H9 (cell line): Measurements from ENCODE around the gene ING5. TPM values are rescaled to one million over a fixed set of nuclear protein-coding genes. Genes with fewer than 3 reads are reported as not detected.

Source experiments
- DNase-seq: peaks from one replicate; pipeline ENCODE4 v3.0.0-alpha.2; 2017
- H2AFZ ChIP-seq: one replicate; pipeline ENCODE4 v1.6.1; 2013; ENCODE audit warnings: mild to moderate bottlenecking, low read length, control low read depth, moderate library complexity
- H2AK5ac ChIP-seq: 2 replicates; pipeline ENCODE4 v1.6.1; 2013; ENCODE audit warnings: low read length, control low read depth, mixed read lengths; ENCODE audit not compliant: insufficient read length
- H2BK120ac ChIP-seq: one replicate; pipeline ENCODE4 v1.6.1; 2013; ENCODE audit warnings: low read depth, mild to moderate bottlenecking, low read length, control low read depth, inconsistent platforms; ENCODE audit not compliant: poor library complexity, severe bottlenecking
- H2BK12ac ChIP-seq: 2 replicates; pipeline ENCODE4 v1.6.1; 2013; ENCODE audit warnings: low read length, control low read depth, mixed read lengths, low read depth; ENCODE audit not compliant: insufficient read length
- H2BK15ac ChIP-seq: 2 replicates; pipeline ENCODE4 v1.6.1; 2013; ENCODE audit warnings: low read depth, low read length, control low read depth
- H2BK20ac ChIP-seq: one replicate; pipeline ENCODE4 v1.6.1; 2013; ENCODE audit warnings: low read depth, mild to moderate bottlenecking, low read length, control low read depth, inconsistent platforms; ENCODE audit not compliant: poor library complexity, severe bottlenecking
- H2BK5ac ChIP-seq: 2 replicates; pipeline ENCODE4 v1.6.1; 2013; ENCODE audit warnings: low read length, control low read depth, mixed read lengths; ENCODE audit not compliant: insufficient read length
- H3K14ac ChIP-seq: 2 replicates; pipeline ENCODE4 v1.6.1; 2013; ENCODE audit warnings: low read length, control low read depth; ENCODE audit not compliant: insufficient read depth
- H3K18ac ChIP-seq: 2 replicates; pipeline ENCODE4 v1.6.1; 2013; ENCODE audit warnings: low read depth, mild to moderate bottlenecking, mixed read lengths, low read length, control low read depth; ENCODE audit not compliant: insufficient read length
- H3K23ac ChIP-seq: 2 replicates; pipeline ENCODE4 v1.6.1; 2013; ENCODE audit warnings: low read length, control low read depth, mixed read lengths, low read depth; ENCODE audit not compliant: insufficient read length
- H3K23me2 ChIP-seq: 2 replicates; pipeline ENCODE4 v1.6.1; 2013; ENCODE audit warnings: low read depth, mild to moderate bottlenecking, mixed read lengths, low read length, control low read depth; ENCODE audit not compliant: insufficient read length, poor library complexity, severe bottlenecking
- H3K27ac ChIP-seq: 2 replicates; pipeline ENCODE4 v1.5.1; 2013; ENCODE audit warnings: low read length, control low read depth, mixed read lengths, low read depth; ENCODE audit not compliant: insufficient read length
- H3K27me3 ChIP-seq: 2 replicates; pipeline ENCODE4 v1.6.1; 2013; ENCODE audit warnings: low read length, control low read depth, inconsistent platforms; ENCODE audit not compliant: insufficient read depth
- H3K4ac ChIP-seq: 2 replicates; pipeline ENCODE4 v1.6.1; 2013; ENCODE audit warnings: low read depth, mild to moderate bottlenecking, control low read depth, inconsistent platforms, low read length, moderate library complexity
- H3K4me1 ChIP-seq: 2 replicates; pipeline ENCODE4 v1.6.1; 2013; ENCODE audit warnings: low read length, control low read depth, inconsistent platforms; ENCODE audit not compliant: insufficient read depth
- H3K4me2 ChIP-seq: 2 replicates; pipeline ENCODE4 v1.6.1; 2013; ENCODE audit warnings: low read length, control low read depth, mixed read lengths; ENCODE audit not compliant: insufficient read length, insufficient read depth
- H3K56ac ChIP-seq: 2 replicates; pipeline ENCODE4 v1.6.1; 2013; ENCODE audit warnings: low read depth, mild to moderate bottlenecking, mixed read lengths, low read length, control low read depth; ENCODE audit not compliant: insufficient read length
- H3K79me1 ChIP-seq: 2 replicates; pipeline ENCODE4 v1.6.1; 2013; ENCODE audit warnings: low read depth, mild to moderate bottlenecking, moderate library complexity, low read length, control low read depth, inconsistent platforms; ENCODE audit not compliant: insufficient read depth, poor library complexity, severe bottlenecking
- H3K79me2 ChIP-seq: 2 replicates; pipeline ENCODE4 v1.6.1; 2013; ENCODE audit warnings: low read length, control low read depth, inconsistent platforms; ENCODE audit not compliant: insufficient read depth
- H3K9ac ChIP-seq: 2 replicates; pipeline ENCODE4 v1.6.1; 2013; ENCODE audit warnings: low read length, control low read depth, mixed read lengths; ENCODE audit not compliant: insufficient read length; ENCODE audit errors: extremely low read depth
- H3K9me3 ChIP-seq: one replicate; pipeline ENCODE4 v1.6.1; 2013; ENCODE audit warnings: low read depth, low read length, inconsistent platforms; ENCODE audit not compliant: control insufficient read depth
- H3T11ph ChIP-seq: one replicate; pipeline ENCODE4 v1.6.1; 2013; ENCODE audit warnings: mild to moderate bottlenecking, low read length, control low read depth, inconsistent platforms
- H4K20me1 ChIP-seq: one replicate; pipeline ENCODE4 v1.6.1; 2013; ENCODE audit not compliant: control insufficient read depth, insufficient read length, insufficient read depth
- H4K5ac ChIP-seq: 2 replicates; pipeline ENCODE4 v1.6.1; 2013; ENCODE audit warnings: low read depth, mild to moderate bottlenecking, mixed read lengths, low read length, control low read depth; ENCODE audit not compliant: insufficient read length
- H4K8ac ChIP-seq: replicated peaks from 2 replicates; pipeline ENCODE4 v1.6.1; 2013; ENCODE audit warnings: low read length, control low read depth, mixed read lengths, low read depth; ENCODE audit not compliant: insufficient read length
- H4K91ac ChIP-seq: 2 replicates; pipeline ENCODE4 v1.6.1; 2013; ENCODE audit warnings: low read depth, mild to moderate bottlenecking, moderate library complexity, mixed read lengths, low read length, control low read depth; ENCODE audit not compliant: insufficient read length
- H3K27ac Mint-ChIP-seq, 3 experiments: 2 replicates in 2 of 3; 3 replicates in 1 of 3; pipeline ENCODE4 v1.8.0; 2020 to 2021; ENCODE audit warnings: mixed read lengths in 3 of 3, mild to moderate bottlenecking in 1 of 3, moderate library complexity in 1 of 3
- H3K27me3 Mint-ChIP-seq: 2 replicates; pipeline ENCODE4 v1.8.0; 2021; ENCODE audit warnings: low read depth, mild to moderate bottlenecking, moderate library complexity, mixed read lengths
- H3K36me3 Mint-ChIP-seq, 3 experiments: 2 replicates in 2 of 3; 3 replicates in 1 of 3; pipeline ENCODE4 v1.8.0; 2020 to 2021; ENCODE audit warnings: low read depth in 3 of 3, mixed read lengths in 3 of 3; ENCODE audit not compliant: insufficient read depth in 1 of 3
- H3K4me1 Mint-ChIP-seq, 2 experiments: 2 replicates each; pipeline ENCODE4 v1.8.0; 2020; ENCODE audit warnings: mixed read lengths in 2 of 2
- H3K4me3 Mint-ChIP-seq, 2 experiments: 2 replicates in 1 of 2; 3 replicates in 1 of 2; pipeline ENCODE4 v1.8.0; 2020 to 2021; ENCODE audit warnings: mild to moderate bottlenecking in 2 of 2, mixed read lengths in 2 of 2, moderate library complexity in 1 of 2
- H3K9me3 Mint-ChIP-seq, 2 experiments: 2 replicates in 1 of 2; 3 replicates in 1 of 2; pipeline ENCODE4 v1.8.0; 2020; ENCODE audit warnings: mild to moderate bottlenecking in 2 of 2, mixed read lengths in 2 of 2, moderate library complexity in 1 of 2
- WGBS: extraction: QIAGEN DNeasy Blood & Tissue Kit; methylation state at CpG from one replicate; pipeline ENCODE4 v1.1.7; 2013; ENCODE audit warnings: missing lambda C conversion rate, low lambda C conversion rate, mixed read lengths; ENCODE audit not compliant: insufficient read length; ENCODE audit errors: extremely low coverage; 5-methylcytosine and 5-hydroxymethylcytosine counted together
- total RNA-seq: library from RNA; stranded (reverse); gene quantifications from 2 replicates; pipeline ENCODE4 v1.2.1, GENCODE V29; 2021
- TF ChIP-seq, protein P1 (sequence below): fragments of 200-600 bp; sonication (generic); conservative IDR thresholded peaks from 3 replicates; pipeline ENCODE4 v1.8.0; 2021; ENCODE audit warnings: antibody characterized with exemption, mild to moderate bottlenecking

ING5 gene
- total RNA-seq, 1 experiment from 2014 or later, result 66.0 TPM

DNA sequence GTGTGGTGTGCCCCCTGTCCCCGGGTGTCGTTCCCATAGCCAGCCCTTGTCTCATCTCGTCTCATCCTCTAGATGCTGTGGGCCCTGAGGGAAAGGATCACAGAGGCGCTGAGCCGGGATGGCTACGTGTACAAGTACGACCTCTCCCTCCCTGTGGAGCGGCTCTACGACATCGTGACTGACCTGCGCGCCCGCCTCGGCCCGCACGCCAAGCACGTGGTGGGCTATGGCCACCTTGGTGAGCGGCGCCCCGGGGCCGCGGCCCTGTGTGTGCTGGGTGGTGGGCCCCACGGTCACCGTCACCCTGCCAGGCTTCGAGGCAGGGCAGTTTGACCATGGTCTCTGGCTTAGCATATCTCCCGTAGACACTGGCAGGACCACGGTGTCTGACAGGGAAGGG, 53.9 kb downstream of the ING5 start:
- Histone ChIP-seq H2BK20ac (no peak overlapping the region), H3K27ac (no peak overlapping the region), H3K9me3 (no peaks in the 10 kb centered on the region), H2BK120ac (no peak overlapping the region), H2AFZ (no peak overlapping the region), H2BK15ac (no peak overlapping the region), H4K5ac (no peak overlapping the region), H4K8ac (no peak overlapping the region), H3K23me2 (no peaks in the 10 kb centered on the region), H2BK12ac (no peak overlapping the region), H3K79me1 (no peaks in the 10 kb centered on the region), H3K14ac (no peak overlapping the region), H3K4me1 (no peaks in the 10 kb centered on the region), H3K4me2 (no peak overlapping the region), H4K91ac (no peak overlapping the region), H2AK5ac (no peak overlapping the region), H3K9ac (no peak overlapping the region), H3K27me3 (no peaks in the 10 kb centered on the region), H4K20me1 (no peaks in the 10 kb centered on the region), H3K18ac (no peak overlapping the region), H3T11ph (no peak overlapping the region), H3K4ac (no peak overlapping the region), H3K79me2 (no peaks in the 10 kb centered on the region), H3K56ac (no peak overlapping the region), H3K23ac (no peak overlapping the region), H2BK5ac (no peak overlapping the region)
- DNase-seq, result no peak
- Mint-ChIP-seq H3K4me3 (no peak overlapping the region), H3K9me3 (peaks cover 9 to 10% of the 10 kb centered on the region in 2 experiments), H3K36me3 (peaks cover 12 to 35% (median 26%) of the 10 kb centered on the region in 3 experiments), H3K27ac (no peak overlapping the region), H3K4me1 (no peaks in the 10 kb centered on the region), H3K27me3 (no peaks in the 10 kb centered on the region; the same call in 1 of the 2 replicates)
- no CpG with 5 or more reads among the region's 27 CpGs for WGBS
- TF ChIP-seq, protein P1, sequence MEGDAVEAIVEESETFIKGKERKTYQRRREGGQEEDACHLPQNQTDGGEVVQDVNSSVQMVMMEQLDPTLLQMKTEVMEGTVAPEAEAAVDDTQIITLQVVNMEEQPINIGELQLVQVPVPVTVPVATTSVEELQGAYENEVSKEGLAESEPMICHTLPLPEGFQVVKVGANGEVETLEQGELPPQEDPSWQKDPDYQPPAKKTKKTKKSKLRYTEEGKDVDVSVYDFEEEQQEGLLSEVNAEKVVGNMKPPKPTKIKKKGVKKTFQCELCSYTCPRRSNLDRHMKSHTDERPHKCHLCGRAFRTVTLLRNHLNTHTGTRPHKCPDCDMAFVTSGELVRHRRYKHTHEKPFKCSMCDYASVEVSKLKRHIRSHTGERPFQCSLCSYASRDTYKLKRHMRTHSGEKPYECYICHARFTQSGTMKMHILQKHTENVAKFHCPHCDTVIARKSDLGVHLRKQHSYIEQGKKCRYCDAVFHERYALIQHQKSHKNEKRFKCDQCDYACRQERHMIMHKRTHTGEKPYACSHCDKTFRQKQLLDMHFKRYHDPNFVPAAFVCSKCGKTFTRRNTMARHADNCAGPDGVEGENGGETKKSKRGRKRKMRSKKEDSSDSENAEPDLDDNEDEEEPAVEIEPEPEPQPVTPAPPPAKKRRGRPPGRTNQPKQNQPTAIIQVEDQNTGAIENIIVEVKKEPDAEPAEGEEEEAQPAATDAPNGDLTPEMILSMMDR, result no peak
